NOMO-1 (cell line): ENCODE data around the gene KLF15.
"Not testable (repeated sequence)": the region's sequence is repeated elsewhere in the genome, so short reads cannot be mapped to it uniquely, and the experiment has no call there.

Experiments
- DNase-seq, 2 experiments: peaks; one replicate each; lab custom pipeline; 2025; ENCODE audit not compliant: unreplicated experiment in 2 of 2; lab: John Stamatoyannopoulos, UW

The KLF15 gene

GRCh38 chr3:126348308-126348920, 8.8 kb downstream of the KLF15 start:
- no peak for DNase-seq

GRCh38 chr3:126347543-126348161, 9.6 kb downstream of the KLF15 start:
- DNase-seq: no peak

GRCh38 chr3:126346466-126346865, 10.7 kb downstream of the KLF15 start:
- DNase-seq: no peak

- DNase-seq: no peak
Measured at GRCh38 chr3:126345641-126346460, 11.4 kb downstream of the KLF15 start.

- no peak for DNase-seq
Measured at GRCh38 chr3:126345231-126345630, 12.0 kb downstream of the KLF15 start.

- DNase-seq: no peak
Measured at GRCh38 chr3:126344380-126345041, 12.7 kb downstream of the KLF15 start.

- DNase-seq: no peak
Measured at GRCh38 chr3:126343649-126344035, 13.6 kb downstream of the KLF15 start.

GRCh38 chr3:126342991-126343648, 14.1 kb downstream of the KLF15 start:
- DNase-seq: no peak

- no peak for DNase-seq
Measured at GRCh38 chr3:126342211-126342610, 15.0 kb downstream of the KLF15 start.

- no peak for DNase-seq
Measured at GRCh38 chr3:126341755-126342150, 15.5 kb downstream of the KLF15 start.

- no peak for DNase-seq
Measured at GRCh38 chr3:126340943-126341754, 16.1 kb downstream of the KLF15 start.

- no peak for DNase-seq
Measured at GRCh38 chr3:126340596-126340942, 16.6 kb downstream of the KLF15 start.

- DNase-seq: no peak
Measured at GRCh38 chr3:126340081-126340511, 17.1 kb downstream of the KLF15 start.

- no peak for DNase-seq
Measured at GRCh38 chr3:126339466-126339865, 17.7 kb downstream of the KLF15 start.

GRCh38 chr3:126338790-126339288, 18.4 kb downstream of the KLF15 start:
- no peak for DNase-seq

- DNase-seq: no peak
Measured at GRCh38 chr3:126337980-126338651, 19.1 kb downstream of the KLF15 start.

- DNase-seq: not testable (repeated sequence)
Measured at GRCh38 chr3:126331812-126332336, 25.3 kb downstream of the KLF15 start.

GRCh38 chr3:126329927-126330725, 27.1 kb downstream of the KLF15 start:
- DNase-seq: no peak
